NCI-H748 (cell line): ENCODE data around the gene EPG5.
"Not testable (repeated sequence)": the region's sequence is repeated elsewhere in the genome, so short reads cannot be mapped to it uniquely, and the experiment has no call there.

ENCODE experiments used
- DNase-seq: peaks from one replicate; lab custom pipeline; 2025; ENCODE audit not compliant: unreplicated experiment; lab: John Stamatoyannopoulos, UW

EPG5 gene

DNA sequence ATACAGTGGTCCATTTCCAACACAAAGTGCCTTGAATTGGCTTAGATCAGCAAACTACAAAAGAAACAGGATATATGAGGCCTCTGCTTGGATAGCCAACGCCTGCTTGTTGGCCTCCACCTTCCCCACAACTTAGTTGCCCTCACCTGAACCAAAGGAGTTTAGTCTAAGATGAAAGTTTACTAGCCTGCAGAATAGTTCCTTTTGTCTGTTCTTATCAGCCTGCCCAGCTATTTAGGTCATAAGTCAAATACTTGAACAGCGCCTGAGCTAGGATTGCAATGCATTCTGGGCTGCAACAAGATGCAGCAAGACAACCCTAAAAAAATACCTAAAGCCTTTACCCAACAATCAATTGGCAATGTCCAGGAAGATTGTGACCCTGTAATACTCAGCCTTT is 13.1 kb upstream of the EPG5 start:
- DNase-seq = no peak

DNA sequence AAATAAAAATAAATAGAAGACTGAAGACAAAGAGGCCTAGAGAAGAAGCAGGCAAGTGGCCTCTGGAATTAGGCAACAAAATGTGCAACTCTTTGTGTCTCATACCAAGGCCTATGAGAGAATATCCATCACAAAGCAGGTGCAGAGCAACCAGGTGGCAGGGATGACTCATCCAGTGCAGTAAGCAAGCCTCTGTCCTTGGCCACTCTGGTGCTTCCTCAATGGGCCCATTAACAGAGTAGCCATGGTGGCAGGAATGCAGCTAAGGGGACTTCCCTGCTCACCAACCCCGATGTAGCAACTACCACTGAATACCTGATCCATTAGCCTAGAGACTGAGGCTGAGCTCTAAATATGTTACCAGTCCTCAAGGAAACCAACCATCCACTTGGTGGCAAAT is 11.0 kb upstream of the EPG5 start:
- DNase-seq = no peak

DNA sequence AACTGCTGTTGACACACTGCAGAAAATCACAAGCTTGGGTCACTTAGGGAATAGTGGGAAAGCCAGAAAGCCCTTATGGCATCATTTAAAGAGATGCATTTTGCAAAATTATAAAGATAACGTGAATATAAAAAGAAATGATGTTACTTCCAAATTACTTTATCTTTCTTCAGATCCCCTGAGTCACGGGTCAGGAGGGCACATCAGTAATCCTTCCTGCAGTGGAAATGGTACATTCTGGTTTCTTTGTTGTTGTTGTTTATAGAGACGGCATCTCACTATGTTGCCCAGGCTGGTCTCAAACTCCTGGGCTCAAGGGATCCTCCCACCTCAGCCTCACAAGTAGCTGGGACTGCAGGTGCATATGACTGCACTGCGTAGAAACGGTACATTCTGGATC is 9.8 kb upstream of the EPG5 start:
- no peak for DNase-seq

DNA sequence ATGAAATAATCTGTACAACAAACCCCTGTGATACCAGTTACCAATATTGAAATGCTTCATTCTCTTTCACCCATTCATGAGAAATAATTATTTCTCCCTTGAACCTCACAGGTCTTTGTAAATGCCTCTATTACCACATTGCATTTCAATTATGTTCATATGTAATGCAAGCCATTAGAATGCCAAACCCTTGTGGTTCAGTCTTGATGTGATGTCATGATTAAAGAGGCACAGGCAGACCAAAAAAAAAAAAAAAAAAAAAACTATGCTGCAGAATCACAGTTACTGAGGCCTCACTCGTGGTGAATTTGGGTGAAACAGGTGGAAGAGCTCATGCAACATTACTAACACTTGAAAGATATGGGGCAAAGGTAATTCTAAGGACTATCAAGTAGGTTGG is 9.4 kb upstream of the EPG5 start:
- no peak for DNase-seq

DNA sequence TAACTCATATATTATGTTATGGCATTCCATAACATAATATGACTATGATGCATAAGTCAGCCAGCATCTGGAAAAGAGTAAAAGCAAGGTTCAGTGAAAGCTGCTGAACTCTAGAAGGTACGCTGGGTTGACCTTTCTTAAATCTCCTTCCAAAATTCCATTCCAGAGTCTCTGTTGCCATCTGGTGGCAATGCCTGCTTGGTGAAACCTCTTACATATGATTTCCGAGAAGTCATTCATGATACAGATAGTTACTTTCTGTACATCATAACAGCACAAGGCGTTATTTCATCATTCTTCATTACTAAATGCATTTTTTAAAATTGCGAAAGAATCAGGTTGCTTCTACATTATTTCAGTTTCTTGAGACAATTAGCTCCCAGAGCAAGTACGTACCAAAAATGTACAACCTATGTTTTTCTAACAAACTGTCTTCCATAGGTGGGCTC is 7.0 kb upstream of the EPG5 start:
- peak; percentile 84 for DNase-seq

DNA sequence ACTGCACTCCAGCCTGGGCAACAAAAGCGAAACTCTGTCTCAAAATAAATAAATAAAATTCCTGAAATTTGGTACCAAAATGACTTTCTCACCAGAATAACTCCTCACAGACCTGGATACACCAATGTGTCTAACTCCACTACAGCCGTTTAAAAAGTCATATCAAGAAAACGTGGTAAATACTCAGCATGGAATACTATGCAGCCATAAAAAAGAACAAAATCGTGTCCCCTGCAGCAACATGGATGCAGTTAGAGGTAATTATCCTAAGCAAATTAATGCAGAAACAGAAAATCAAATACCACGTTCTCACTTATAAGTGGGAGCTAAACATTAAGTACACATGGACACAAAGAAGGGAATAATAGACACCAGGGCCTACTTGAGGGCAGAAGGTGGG is 2.2 kb downstream of the EPG5 start:
- DNase-seq = not testable (repeated sequence)

DNA sequence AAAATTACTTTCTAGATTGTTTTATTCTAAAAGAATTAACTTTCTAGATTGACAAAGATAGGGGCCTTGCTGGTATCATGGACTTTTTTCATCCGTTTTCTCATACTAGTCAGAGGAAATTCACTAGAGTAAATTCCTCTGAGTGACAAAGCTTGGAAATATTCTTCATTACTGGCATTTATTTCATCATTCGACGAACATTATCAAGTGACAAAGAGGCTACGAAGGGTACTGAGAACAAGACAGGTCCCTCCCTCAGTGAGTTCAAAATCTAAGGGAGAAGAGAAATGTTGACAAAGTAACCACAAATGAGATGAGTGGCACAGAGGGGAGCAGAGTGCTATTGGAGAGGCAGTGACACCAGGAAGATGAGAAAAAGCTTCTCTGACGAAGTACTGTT is 4.3 kb downstream of the EPG5 start:
- DNase-seq = no peak

DNA sequence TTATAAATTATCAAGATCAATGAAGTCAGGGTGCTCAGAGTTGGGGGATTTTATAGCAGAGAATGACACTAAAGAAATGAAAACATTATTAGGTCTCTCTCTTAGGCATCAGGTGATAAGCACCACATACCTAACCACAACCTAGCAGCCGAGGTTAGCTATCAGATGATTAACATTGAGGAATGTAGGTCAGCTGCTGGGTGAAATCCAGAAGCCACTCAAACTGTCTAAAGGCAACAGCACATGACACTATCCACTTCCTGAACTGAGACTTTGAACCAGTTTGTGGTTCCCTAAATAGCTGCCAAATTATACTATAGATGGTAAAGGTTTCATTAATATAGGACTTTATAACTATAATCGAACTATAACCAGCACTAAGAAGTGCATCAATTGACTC is 4.7 kb downstream of the EPG5 start:
- DNase-seq = no peak

DNA sequence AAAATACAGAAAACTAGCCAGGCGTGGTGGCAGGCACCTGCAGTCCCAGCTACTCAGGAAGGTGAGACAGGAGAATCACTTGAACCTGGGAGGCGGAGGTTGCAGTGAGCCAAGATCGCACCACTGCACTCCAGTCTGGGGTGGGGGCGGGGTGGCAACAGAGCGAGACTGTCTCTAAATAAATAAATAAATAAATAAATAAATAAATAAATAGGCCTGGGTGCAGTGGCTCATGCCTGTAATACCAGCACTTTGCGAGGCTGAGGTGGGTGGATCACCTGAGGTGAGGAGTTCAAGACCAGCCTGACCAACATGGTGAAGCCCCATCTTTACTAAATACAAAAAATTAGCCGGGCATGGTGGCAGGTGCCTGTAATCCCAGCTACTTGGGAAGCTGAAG is 7.6 kb downstream of the EPG5 start:
- not testable (repeated sequence) for DNase-seq

DNA sequence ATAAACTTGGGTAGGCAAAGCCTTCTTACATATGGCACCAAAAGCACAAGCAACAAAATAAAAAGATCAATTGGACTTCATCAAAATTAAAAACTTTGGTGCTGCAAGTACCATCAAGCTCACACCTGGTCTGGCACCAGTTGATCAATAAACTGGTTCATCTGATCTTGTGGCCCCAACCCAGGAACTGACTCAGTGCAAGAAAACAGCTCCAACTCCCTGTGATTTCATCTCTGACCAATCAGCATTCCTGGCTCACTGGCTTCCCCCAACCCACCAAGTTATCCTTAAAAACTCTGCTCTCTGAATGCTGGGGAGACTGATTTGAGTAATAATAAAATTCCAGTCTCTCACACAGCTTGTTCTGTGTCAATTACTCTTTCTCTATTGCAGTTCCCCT is 8.4 kb downstream of the EPG5 start:
- no peak for DNase-seq

DNA sequence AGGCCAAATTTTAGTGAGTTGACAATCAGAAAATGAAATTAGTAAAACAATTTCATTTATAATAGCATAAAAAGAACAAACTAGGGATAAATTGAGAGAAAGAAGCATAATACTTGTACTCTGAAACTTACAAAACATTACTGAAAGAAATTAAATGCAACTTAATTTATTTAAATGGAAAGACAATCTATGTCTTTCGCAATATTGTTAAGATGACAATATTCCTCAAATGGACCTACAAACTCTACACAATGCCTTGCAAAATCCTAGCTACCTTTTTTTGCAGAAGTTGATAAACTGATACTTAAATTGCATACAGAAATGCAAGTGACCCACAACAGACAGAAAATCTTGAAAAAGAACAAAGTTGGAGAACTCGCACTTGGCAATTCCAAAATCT is 9.1 kb downstream of the EPG5 start:
- no peak for DNase-seq

DNA sequence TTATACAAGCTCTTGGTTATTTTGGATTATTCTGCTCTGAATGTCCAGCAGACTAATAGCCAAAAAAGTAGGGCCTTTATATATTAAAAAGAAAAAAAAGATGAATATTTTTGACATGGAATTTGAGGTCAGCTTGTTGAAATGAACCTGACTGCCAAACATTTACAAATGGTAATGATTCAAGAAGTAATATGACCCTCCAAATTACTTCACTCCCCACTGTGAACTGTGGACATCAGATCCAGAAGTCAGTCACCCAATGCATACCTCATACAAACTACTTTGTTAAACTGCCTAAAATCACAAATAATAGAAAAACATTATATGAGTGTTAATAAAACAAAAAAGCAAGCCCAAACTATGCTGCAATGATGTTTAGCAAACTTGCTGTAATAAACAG is 10.0 kb downstream of the EPG5 start:
- DNase-seq = no peak

DNA sequence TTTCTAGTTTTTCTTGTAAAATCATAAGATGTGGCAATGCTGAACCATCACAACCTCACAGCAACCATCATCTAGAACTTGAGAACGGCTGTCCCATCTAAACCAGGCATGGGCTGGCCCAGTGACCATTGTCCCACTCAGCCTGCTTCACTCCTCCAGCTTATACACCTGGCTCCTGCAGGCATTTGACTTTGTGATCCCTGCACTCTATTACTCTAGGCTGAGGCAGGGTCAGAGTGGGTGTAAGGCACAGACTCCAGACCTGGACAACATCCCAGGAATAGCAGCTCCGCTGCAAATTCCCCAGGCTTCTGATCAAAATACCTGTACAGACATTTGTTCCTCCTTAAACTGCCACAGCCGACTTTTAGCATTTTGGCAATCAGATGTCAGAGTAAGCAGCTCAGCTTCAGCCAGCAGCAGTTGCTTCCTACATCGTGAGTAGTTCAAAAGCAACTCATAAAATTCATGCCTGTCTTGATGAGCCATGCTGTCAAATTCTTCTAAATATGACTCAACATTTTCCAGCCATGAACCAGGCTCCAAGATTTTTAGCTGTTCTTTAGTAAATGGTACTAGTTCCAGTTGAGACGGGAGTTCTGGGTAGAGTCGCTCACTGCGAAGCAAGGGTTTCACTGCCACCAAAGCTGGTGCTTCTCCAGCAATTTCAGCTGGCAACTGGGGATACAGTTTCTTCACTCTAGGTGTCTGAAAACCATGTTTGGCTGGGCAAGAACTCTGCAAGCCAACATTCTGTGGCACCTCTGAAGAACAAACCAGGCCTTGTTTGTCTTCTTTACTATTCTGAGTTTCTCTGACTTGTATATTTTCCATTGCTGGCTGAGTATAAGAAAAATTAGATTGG is 12.8 kb downstream of the EPG5 start:
- DNase-seq = no peak

DNA sequence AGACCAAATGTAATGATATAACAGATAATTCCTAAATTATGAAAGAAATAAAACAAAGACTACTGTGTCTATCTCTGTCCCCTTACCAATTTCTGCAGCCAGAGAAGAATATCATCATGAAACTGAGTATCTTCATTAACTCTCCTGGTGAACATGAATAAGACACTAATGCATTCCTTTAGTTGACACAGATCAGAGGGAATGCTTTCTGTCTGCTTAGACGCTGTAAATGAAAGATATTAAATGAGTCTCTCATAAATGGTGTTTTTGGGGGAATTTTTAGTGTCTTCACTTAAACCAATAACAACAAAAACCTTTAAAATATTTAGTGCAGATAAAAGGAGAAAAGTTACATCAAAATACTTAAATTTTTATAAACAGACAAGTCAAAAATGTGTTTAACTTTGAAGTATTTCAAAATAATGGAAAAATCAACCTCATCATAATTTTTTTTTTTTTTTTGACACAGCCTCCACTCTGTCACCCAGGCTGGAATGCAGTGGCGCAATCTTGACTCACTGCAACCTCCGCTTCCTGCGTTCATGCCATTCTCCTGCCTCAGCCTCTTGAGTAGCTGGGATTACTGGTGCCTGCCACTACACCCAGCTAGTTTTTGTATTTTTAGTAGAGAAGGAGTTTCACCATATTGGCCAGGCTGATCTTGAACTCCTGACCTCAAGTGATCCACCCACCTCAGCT is 16.0 kb downstream of the EPG5 start:
- no peak for DNase-seq

DNA sequence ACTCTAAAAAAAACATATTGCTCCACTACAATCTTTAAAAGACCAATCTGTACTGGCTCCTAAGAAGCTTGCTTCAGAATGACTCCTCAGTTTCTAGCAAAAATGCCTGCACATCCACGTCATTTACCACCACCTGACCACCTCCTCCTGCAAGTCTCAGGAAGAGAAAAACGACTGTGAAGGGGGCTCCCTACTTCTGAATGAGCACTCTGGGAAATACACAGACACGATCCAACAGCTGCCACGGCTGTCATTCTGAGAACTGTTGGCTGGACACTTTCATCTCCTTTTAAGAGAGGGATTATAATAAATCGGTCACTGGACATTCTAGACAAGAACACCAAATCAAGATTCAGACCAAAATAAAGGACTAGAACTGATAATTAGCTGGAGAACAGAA is 21.5 kb downstream of the EPG5 start:
- DNase-seq = no peak

DNA sequence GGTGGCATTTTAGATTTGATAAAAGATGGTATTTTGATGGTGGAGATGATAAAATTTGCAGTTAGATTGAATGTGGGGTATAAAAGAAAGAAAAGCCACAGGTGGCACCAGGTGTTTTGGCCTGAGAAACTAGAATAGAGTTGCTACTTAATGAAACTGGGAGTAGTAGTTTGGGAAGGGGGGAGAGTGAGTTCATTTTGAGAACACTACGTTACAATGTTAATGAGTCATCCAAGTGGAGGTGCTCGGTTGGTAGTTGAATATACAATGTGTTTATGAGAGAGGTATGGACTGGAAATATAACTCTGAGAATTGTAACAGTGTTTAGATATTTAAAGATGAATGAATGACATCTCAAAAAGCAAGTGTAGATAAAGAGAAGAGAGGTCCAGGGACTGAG is 26.4 kb downstream of the EPG5 start:
- no peak for DNase-seq

DNA sequence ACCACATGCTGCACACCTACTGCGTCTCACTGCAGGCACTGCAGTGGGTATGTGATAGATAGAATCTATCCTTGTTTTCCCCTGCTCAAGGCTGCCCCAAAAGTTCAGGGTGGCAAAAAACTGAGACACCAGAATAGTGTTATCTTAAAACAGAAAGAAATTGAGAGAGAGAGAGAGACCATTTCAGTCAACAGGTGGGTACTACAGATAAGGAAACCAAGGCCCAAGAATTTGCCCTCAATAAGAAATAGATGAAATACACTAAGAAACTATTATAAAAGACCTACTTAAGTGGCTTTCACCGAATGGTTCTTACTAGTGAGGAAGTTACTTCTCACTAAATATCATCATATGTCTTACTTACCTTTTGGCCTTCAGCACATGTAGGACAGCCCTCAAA is 27.9 kb downstream of the EPG5 start:
- no peak for DNase-seq

DNA sequence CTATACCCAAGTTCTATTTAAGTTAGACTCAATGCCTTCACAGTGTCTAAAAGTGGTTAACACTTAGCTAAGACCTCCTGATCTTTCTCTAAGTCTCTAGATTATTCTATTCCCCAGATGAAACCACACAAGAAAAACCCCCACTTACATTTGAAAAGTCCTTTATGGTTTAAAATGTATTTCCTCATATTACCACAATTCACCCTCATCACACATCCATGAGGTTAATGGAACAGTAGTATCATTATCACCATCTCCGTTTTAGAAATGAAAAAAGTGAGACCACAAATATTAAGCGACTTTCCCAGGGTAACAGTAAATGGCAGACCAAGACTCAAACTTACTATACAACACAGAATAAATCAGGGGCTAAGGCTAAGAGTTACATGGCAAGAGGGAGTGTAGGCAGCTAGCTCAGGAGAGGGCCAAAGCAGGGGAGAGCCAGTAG is 28.6 kb downstream of the EPG5 start:
- no peak for DNase-seq

DNA sequence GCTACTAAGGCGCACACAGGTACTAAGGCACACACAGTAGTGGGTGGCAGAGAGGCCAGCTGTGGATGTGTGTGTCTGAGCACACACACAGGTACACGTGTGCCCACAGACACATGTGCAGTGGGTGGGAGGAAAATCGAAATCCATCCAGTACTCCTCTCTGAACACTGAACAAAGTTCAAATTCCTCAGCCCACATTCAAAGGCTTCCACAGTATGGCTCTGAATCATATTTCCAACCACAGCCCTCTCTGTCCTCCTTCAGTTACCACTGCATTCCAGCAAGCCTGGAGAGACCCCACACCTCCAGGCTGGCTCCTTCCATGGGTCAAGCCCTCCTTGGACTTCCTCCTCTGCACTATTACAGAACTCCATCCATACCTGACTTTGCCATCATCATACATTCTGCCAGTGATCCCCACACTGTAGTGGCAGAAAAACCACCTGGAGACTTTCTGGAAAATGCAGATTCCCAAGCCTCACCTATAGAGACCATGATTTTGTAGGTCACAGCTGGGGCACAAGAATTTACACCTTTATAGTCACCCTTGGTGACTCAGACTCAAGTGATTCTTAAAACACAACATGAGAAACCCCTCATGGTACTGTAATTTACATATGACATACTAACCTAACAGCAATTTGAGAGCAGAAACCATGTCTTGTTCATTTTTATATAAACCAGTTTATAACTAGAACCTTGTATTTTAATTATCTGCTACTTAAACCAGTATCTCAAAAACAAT is 31.4 kb downstream of the EPG5 start:
- no peak for DNase-seq

DNA sequence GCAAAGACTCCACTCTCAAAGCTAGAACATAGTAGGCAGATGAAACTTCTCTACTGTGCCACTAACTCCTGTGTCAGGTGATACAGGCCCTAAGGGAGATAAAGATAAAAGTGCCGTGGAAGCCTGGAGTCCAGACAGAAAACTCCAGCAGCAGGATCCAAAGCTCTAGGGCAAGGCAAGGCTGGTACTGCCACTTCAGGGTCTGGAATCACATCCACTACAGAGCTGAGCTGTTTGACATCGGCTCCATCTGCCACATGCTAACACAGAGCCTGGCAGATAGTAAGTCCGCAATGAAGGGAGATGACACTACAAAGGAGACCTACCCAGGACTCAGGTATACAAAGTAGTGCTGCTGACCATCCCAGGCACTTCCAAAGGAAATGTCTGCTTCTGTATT is 34.4 kb downstream of the EPG5 start:
- no peak for DNase-seq

DNA sequence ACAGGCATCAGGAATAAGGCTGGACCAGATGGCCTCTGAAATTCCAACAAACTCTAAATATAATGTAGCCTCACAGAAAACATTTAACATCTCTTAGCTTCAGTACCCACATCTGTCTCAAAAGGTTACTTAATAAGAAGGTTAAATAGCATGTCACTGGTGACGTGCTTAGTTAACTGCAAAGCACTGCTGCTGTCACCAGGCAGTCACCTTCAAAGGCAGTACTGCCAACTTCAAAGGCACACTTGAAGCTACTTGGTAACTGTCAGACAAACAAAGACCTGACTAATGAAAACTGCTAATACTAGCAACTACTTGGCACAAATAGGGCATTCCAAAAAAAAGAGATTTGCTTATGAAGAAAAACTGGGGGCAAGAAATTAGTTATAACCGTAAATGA is 36.2 kb downstream of the EPG5 start:
- DNase-seq = no peak

DNA sequence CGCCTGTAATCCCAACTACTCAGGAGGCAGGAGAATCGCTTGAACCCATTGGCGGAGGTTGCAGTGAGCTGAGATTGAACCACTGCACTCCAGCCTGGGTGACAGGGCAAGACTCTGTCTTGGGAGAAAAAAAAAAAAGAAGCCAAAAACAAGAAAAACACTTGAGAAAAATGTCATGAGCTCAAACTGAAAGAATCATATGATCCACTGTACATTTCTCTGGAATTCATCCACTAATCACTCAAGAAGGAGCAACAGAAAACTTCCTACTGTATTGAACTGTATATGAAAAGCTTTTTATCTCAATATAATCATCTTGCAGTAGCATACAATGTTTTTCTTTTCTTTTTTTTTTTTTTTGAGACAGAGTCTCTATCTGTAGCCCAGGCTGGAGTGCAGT is 40.4 kb downstream of the EPG5 start:
- DNase-seq = no peak
